HL-60 (cell line): Measurements from ENCODE around the gene ZNF783.

Experiments
- DNase-seq, 2 experiments: peaks; one replicate each; pipeline ENCODE4 v3.0.0-alpha.2; 2010 to 2020; ENCODE audit warnings: low read depth in 1 of 2, low spot score in 1 of 2
- H3K27ac ChIP-seq: fragments of 250-450 bp; sonication (Bioruptor Pico); replicated peaks from 2 replicates; pipeline ENCODE4 v1.5.1; 2020; ENCODE audit warnings: mild to moderate bottlenecking, moderate library complexity
- H3K27me3 ChIP-seq: fragments of 250-450 bp; sonication (Bioruptor Pico); 2 replicates; pipeline ENCODE4 v1.5.1; 2021; ENCODE audit warnings: mild to moderate bottlenecking, moderate library complexity; ENCODE audit not compliant: insufficient read depth, poor library complexity, severe bottlenecking
- H3K4me3 ChIP-seq: replicated peaks from 2 replicates; pipeline ENCODE4 v1.5.1; 2011; ENCODE audit warnings: mild to moderate bottlenecking, control low read depth, low read length; ENCODE audit not compliant: insufficient read depth
- GABPA ChIP-seq: IDR thresholded peaks from 2 replicates; pipeline ENCODE4 v1.6.1; 2012; ENCODE audit warnings: low read depth
- POLR2AphosphoS5 ChIP-seq: IDR thresholded peaks from 2 replicates; pipeline ENCODE4 v1.6.1; 2012; ENCODE audit warnings: low read depth
- SPI1 ChIP-seq: IDR thresholded peaks from 2 replicates; pipeline ENCODE4 v1.6.1; 2012; ENCODE audit warnings: low read depth, mild to moderate bottlenecking, borderline replicate concordance
- TF ChIP-seq, protein P1 (sequence below): IDR thresholded peaks from one replicate; pipeline ENCODE4 v1.5.1; 2011; ENCODE audit warnings: low read length, control low read depth, inconsistent platforms; ENCODE audit not compliant: insufficient read depth
- TF ChIP-seq, protein P2 (sequence below): IDR thresholded peaks from 2 replicates; pipeline ENCODE4 v1.6.1; 2012; ENCODE audit warnings: low read depth; ENCODE audit not compliant: insufficient replicate concordance

The ZNF783 gene

DNA sequence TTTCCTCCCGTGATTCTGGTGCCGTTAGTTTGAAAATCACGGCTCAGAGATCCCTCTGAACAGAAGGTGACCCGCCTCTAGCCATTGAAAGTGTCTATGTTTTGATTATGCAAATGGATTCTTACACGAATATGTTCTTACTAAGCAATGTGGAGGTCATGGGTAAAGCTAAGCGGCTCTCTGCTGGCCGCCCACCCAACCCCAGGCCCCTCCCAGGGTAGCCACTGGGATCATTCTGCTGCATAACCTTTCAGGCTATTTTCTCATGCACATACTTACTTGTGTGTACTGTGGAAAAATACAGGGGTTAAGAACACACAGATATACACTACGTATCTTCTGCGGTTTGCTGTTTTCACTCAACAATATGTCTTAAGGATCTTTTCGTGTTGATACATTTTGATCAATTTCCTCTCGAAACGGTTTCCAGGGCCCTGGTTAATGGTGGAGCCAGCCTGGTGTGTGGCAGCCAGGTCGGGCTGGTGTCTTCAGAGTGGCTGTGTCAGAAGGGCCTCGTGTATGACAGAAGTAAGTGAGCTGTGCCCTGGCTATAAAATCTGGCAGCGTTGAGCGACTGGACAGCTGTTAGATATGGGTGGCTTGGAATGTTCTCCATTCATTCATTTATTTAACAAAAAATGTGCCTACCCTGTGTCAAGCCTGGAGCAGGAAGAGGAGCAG lies 29.9 kb downstream of the ZNF783 start:
- Histone ChIP-seq H3K27me3 (no peaks in the 10 kb centered on the region), H3K27ac (no peak overlapping the region), H3K4me3 (no peak overlapping the region)
- TF ChIP-seq, protein P1, sequence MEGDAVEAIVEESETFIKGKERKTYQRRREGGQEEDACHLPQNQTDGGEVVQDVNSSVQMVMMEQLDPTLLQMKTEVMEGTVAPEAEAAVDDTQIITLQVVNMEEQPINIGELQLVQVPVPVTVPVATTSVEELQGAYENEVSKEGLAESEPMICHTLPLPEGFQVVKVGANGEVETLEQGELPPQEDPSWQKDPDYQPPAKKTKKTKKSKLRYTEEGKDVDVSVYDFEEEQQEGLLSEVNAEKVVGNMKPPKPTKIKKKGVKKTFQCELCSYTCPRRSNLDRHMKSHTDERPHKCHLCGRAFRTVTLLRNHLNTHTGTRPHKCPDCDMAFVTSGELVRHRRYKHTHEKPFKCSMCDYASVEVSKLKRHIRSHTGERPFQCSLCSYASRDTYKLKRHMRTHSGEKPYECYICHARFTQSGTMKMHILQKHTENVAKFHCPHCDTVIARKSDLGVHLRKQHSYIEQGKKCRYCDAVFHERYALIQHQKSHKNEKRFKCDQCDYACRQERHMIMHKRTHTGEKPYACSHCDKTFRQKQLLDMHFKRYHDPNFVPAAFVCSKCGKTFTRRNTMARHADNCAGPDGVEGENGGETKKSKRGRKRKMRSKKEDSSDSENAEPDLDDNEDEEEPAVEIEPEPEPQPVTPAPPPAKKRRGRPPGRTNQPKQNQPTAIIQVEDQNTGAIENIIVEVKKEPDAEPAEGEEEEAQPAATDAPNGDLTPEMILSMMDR: no peak
- no peak for TF ChIP-seq GABPA
- TF ChIP-seq, protein P2, sequence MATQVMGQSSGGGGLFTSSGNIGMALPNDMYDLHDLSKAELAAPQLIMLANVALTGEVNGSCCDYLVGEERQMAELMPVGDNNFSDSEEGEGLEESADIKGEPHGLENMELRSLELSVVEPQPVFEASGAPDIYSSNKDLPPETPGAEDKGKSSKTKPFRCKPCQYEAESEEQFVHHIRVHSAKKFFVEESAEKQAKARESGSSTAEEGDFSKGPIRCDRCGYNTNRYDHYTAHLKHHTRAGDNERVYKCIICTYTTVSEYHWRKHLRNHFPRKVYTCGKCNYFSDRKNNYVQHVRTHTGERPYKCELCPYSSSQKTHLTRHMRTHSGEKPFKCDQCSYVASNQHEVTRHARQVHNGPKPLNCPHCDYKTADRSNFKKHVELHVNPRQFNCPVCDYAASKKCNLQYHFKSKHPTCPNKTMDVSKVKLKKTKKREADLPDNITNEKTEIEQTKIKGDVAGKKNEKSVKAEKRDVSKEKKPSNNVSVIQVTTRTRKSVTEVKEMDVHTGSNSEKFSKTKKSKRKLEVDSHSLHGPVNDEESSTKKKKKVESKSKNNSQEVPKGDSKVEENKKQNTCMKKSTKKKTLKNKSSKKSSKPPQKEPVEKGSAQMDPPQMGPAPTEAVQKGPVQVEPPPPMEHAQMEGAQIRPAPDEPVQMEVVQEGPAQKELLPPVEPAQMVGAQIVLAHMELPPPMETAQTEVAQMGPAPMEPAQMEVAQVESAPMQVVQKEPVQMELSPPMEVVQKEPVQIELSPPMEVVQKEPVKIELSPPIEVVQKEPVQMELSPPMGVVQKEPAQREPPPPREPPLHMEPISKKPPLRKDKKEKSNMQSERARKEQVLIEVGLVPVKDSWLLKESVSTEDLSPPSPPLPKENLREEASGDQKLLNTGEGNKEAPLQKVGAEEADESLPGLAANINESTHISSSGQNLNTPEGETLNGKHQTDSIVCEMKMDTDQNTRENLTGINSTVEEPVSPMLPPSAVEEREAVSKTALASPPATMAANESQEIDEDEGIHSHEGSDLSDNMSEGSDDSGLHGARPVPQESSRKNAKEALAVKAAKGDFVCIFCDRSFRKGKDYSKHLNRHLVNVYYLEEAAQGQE: no peak
- no peak for TF ChIP-seq POLR2AphosphoS5
- no peak for TF ChIP-seq SPI1
- DNase-seq: no peak

DNA sequence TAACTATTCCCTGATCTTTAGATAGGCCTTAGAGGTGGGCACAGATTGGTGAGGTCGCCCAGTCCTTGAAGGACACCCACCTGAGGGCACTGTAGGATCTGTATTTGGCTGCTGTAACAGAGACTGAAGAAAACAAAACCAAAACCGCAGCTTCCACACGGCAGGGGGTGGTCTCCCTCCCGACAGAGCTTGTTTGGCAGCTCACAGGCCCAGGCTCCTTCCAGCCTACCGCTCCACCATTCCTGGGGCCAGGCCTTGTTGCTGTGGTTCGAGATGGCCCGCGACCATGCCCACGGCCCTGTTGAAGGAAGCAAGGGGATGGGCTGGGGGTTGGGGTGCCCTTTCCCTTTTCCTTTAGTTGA lies 30.4 kb downstream of the ZNF783 start:
- no peak for TF ChIP-seq POLR2AphosphoS5
- TF ChIP-seq, protein P1: no peak
- TF ChIP-seq, protein P2: no peak
- no peak for TF ChIP-seq SPI1
- TF ChIP-seq GABPA: no peak
- DNase-seq: no peak
- Histone ChIP-seq H3K27me3 (no peaks in the 10 kb centered on the region), H3K4me3 (no peak overlapping the region), H3K27ac (no peak overlapping the region)

DNA sequence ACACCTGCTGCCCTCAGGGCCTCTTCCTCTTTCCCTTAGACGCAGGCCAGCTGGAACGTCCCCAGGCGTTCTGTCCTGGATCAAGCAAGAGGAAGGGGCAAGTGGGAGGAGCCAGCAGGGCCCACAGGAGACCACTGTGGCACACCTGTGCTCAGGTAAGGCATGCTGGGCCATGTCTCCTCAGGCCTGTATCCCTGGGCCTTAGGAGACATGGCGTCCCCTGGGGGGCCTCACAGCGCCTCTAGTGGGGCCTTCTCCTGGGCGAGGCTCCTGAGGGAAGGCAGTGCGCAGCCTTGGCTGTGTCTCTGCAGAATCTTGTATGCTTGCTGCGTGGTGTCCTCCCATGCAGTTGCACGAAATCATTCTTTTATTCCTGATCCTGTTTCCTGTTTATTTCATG lies 31.3 kb downstream of the ZNF783 start:
- H3K27me3 ChIP-seq: no peaks in the 10 kb centered on the region
- no peak for DNase-seq

More for the DNA sequence above, 31.3 kb downstream of the ZNF783 start:
- H3K27ac ChIP-seq: no peak overlapping the region
- H3K4me3 ChIP-seq: no peak overlapping the region
- TF ChIP-seq, protein P1: no peak
- TF ChIP-seq POLR2AphosphoS5: no peak
- TF ChIP-seq, protein P2: no peak
- TF ChIP-seq GABPA: no peak
- no peak for TF ChIP-seq SPI1
